Gastrocnemius medialis (tissue), 4 donors: ENCODE data around the gene HMCN1. TPM values are rescaled to one million over a fixed set of nuclear protein-coding genes. Genes with fewer than 3 reads are reported as not detected.
A peak's percentile ranks its signal among the peaks of the same experiment; 100 is the strongest.

ENCODE experiments used
- ATAC-seq, 2 donors: fragments of 150-250 bp; one replicate each; pipeline ENCODE4 v1.9.1; 2016
- DNase-seq, 2 donors: peaks; one replicate each; pipeline ENCODE4 v3.0.0-alpha.2; 2019
- H3K27ac ChIP-seq, 4 donors: fragments of 200-600 bp; sonication (generic); 1 replicate in 1 of 4; 2 replicates in 3 of 4; pipeline ENCODE4 v1.5.1; 2016 to 2018; ENCODE audit warnings: mild to moderate bottlenecking in 2 of 4, moderate library complexity in 1 of 4
- H3K27me3 ChIP-seq, 3 donors: fragments of 200-600 bp; sonication (generic) in 2 of 3; 1 replicate in 1 of 3; 2 replicates in 2 of 3; pipeline versions ENCODE4 v1.5.1 to v1.6.0; 2016 to 2019; ENCODE audit warnings: mild to moderate bottlenecking in 1 of 3, moderate library complexity in 1 of 3
- H3K36me3 ChIP-seq, 2 donors: fragments of 200-600 bp; sonication (generic) in 1 of 2; one replicate each; pipeline ENCODE4 v1.5.1; 2017 to 2018
- H3K4me1 ChIP-seq, 2 donors: fragments of 200-600 bp; sonication (generic) in 1 of 2; one replicate each; pipeline ENCODE4 v1.5.1; 2016 to 2017; ENCODE audit warnings: mild to moderate bottlenecking in 2 of 2
- H3K4me3 ChIP-seq, 4 donors: fragments of 200-600 bp; sonication (generic) in 3 of 4; 1 replicate in 1 of 4; 2 replicates in 3 of 4; pipeline ENCODE4 v1.5.1; 2016 to 2019; ENCODE audit warnings: mild to moderate bottlenecking in 2 of 4
- H3K9me3 ChIP-seq, 3 donors: fragments of 200-600 bp; sonication (generic) in 2 of 3; 1 replicate in 1 of 3; 2 replicates in 2 of 3; pipeline ENCODE4 v1.5.1; 2016 to 2019
- POLR2A ChIP-seq, 2 donors: fragments of 450-650 bp; IDR thresholded peaks; one replicate each; pipeline ENCODE4 v1.6.1; 2017; ENCODE audit warnings: antibody characterized with exemption in 2 of 2, mild to moderate bottlenecking in 2 of 2, moderate library complexity in 2 of 2
- in situ Hi-C, 4 donors: fragments of 200-750 bp; cut with MboI; loops; one replicate each; pipeline versions ENCODE4 v1.15.0 to v1.8.0; 2017; ENCODE audit warnings: low sequenced_read_pairs in 4 of 4
- intact Hi-C: fragments of 100-400 bp; cut with DNase I; formaldehyde crosslinking; loops from one replicate; pipeline ENCODE4 v1.15.1; 2023; ENCODE audit warnings: low total_unique reads
- total RNA-seq, 4 donors: library from RNA; depleted of rRNA; stranded (reverse); fragments of >200 nt; gene quantifications; one replicate each; pipeline versions ENCODE4 v1.1.0 to v1.2.3, GENCODE V29; 2016
- TF ChIP-seq, protein P1 (sequence below), 5 experiments: fragments of 450-650 bp in 3 of 5; fragments of 200-600 bp in 2 of 5; sonication (generic) in 2 of 5; IDR thresholded peaks in 4 of 5; conservative IDR thresholded peaks in 1 of 5; 1 replicate in 4 of 5; 2 replicates in 1 of 5; pipeline ENCODE4 v1.5.1; 2016 to 2019; ENCODE audit warnings: antibody characterized with exemption in 5 of 5, mild to moderate bottlenecking in 3 of 5, moderate library complexity in 3 of 5

HMCN1 gene
- total RNA-seq, 4 donors from 2014 or later, result 2.6 to 7.5 (median 5.1) TPM

DNA sequence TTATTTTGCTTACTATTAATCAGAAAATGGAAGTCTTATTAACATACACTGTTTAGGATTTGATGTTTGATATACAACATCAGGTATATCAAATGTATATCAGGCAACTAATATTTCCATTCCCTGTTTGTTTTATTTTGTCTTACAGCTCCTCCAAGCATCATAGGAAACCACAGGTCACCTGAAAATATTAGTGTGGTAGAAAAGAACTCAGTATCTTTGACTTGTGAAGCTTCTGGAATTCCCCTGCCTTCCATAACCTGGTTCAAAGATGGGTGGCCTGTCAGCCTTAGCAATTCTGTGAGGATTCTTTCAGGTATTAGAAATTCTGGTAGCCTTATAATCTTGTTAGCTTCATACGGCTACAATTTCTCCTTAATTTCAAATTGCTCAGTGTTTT is 322.9 kb downstream of the HMCN1 start:
- no peaks in the 10 kb centered on the region for H3K9me3 ChIP-seq
- TF ChIP-seq, protein P1, sequence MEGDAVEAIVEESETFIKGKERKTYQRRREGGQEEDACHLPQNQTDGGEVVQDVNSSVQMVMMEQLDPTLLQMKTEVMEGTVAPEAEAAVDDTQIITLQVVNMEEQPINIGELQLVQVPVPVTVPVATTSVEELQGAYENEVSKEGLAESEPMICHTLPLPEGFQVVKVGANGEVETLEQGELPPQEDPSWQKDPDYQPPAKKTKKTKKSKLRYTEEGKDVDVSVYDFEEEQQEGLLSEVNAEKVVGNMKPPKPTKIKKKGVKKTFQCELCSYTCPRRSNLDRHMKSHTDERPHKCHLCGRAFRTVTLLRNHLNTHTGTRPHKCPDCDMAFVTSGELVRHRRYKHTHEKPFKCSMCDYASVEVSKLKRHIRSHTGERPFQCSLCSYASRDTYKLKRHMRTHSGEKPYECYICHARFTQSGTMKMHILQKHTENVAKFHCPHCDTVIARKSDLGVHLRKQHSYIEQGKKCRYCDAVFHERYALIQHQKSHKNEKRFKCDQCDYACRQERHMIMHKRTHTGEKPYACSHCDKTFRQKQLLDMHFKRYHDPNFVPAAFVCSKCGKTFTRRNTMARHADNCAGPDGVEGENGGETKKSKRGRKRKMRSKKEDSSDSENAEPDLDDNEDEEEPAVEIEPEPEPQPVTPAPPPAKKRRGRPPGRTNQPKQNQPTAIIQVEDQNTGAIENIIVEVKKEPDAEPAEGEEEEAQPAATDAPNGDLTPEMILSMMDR (IDR thresholded peaks at IDR 0.05 in 4 of 5, conservative IDR thresholded peaks at IDR 0.05 in 1 of 5), result no peak
- no peak for TF ChIP-seq POLR2A (IDR thresholded peaks at IDR 0.05)
- in situ Hi-C loops (no loop called here), intact Hi-C loops (no loop called here)
- no peak for DNase-seq
- H3K27me3 ChIP-seq, result no peaks in the 10 kb centered on the region
- no peaks in the 10 kb centered on the region for H3K36me3 ChIP-seq
- no peak for ATAC-seq
- no peak overlapping the region for H3K4me3 ChIP-seq
- H3K27ac ChIP-seq, result no peak overlapping the region
- H3K4me1 ChIP-seq, result peaks cover 10 to 13% of the 10 kb centered on the region in 2 donors

DNA sequence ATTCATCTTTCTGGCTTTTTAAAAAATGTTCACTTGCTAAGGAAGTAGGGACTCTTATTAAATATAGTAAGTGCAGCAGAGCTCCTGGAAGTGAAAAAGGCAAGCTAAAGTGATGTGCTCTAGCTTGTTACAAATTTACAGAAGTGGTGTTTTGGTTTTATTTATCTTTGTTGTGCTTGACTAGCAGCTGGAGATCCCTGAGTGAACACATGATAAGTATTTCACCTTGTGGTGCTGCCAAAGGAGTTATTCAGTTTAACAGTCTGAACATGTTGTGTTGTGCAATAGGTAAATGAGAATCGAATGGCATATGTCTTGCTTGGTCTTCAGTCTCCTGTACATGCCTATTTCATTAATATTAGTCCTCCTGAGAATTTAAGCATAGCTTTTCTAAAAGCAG is 325.1 kb downstream of the HMCN1 start:
- DNase-seq (peak in 1 of 2 donors; percentile 8), ATAC-seq (peak; percentile 90 to 92)
- Histone ChIP-seq H3K4me3 (no peak overlapping the region), H3K36me3 (no peaks in the 10 kb centered on the region), H3K27me3 (no peaks in the 10 kb centered on the region), H3K4me1 (peaks cover 10 to 13% of the 10 kb centered on the region in 2 donors), H3K9me3 (no peaks in the 10 kb centered on the region), H3K27ac (peak overlapping the region; percentile 11 to 29 (median 18))
- in situ Hi-C loops, result no loop called here
- no peak for TF ChIP-seq POLR2A (IDR thresholded peaks at IDR 0.05)
- TF ChIP-seq, protein P1 (IDR thresholded peaks at IDR 0.05 in 4 of 5, conservative IDR thresholded peaks at IDR 0.05 in 1 of 5), result no peak
- intact Hi-C loops, result no loop called here

GRCh38 chr1:186059752-186060151 is 325.6 kb downstream of the HMCN1 start:
- TF ChIP-seq, protein P1 (IDR thresholded peaks at IDR 0.05 in 4 of 5, conservative IDR thresholded peaks at IDR 0.05 in 1 of 5), result no peak
- TF ChIP-seq POLR2A (IDR thresholded peaks at IDR 0.05), result no peak
- no peaks in the 10 kb centered on the region for H3K27me3 ChIP-seq
- H3K4me3 ChIP-seq, result no peak overlapping the region
- in situ Hi-C loops (no loop called here), intact Hi-C loops (no loop called here)
- DNase-seq (no peak), ATAC-seq (peak in 1 of 2 donors; percentile 37)
- H3K9me3 ChIP-seq, result no peaks in the 10 kb centered on the region
- no peaks in the 10 kb centered on the region for H3K36me3 ChIP-seq
- peaks cover 10 to 13% of the 10 kb centered on the region in 2 donors for H3K4me1 ChIP-seq
- H3K27ac ChIP-seq, result peak overlapping the region; percentile 11 to 29 (median 18)

DNA sequence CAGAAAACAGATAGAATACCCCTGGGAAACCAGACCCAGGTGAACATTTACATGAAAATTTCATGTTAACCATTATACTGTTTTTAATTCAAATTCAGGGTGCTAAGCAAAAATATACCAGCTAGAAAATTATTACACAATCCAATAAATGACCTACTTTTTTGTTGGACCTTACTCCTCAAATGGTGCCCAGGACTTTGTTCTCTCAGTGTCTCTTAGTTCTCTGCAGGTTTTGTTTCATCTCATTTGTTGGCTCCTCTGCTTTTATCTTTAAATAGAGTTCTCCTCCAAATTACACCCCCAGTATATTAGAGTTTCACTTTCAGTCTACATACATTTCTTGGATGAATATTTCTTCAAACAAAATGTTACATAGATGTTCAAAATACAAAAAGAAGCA is 326.0 kb downstream of the HMCN1 start:
- Histone ChIP-seq H3K4me1 (peaks cover 10 to 13% of the 10 kb centered on the region in 2 donors), H3K27ac (peak overlapping the region in 2 of 4 donors; percentile 18 to 29), H3K4me3 (no peak overlapping the region), H3K36me3 (no peaks in the 10 kb centered on the region), H3K9me3 (no peaks in the 10 kb centered on the region), H3K27me3 (no peaks in the 10 kb centered on the region)
- ATAC-seq, result no peak
- DNase-seq, result no peak
- TF ChIP-seq POLR2A (IDR thresholded peaks at IDR 0.05), result no peak
- TF ChIP-seq, protein P1 (IDR thresholded peaks at IDR 0.05 in 4 of 5, conservative IDR thresholded peaks at IDR 0.05 in 1 of 5), result no peak
- intact Hi-C loops (no loop called here), in situ Hi-C loops (no loop called here)

- in situ Hi-C loops, result no loop called here
- H3K27me3 ChIP-seq, result no peaks in the 10 kb centered on the region
- H3K27ac ChIP-seq, result no peak overlapping the region
- ATAC-seq (no peak), DNase-seq (no peak)
- intact Hi-C loops, result no loop called here
- no peaks in the 10 kb centered on the region for H3K9me3 ChIP-seq
- H3K36me3 ChIP-seq, result no peaks in the 10 kb centered on the region
- no peak overlapping the region for H3K4me3 ChIP-seq
- no peak for TF ChIP-seq POLR2A (IDR thresholded peaks at IDR 0.05)
- TF ChIP-seq, protein P1 (IDR thresholded peaks at IDR 0.05 in 4 of 5, conservative IDR thresholded peaks at IDR 0.05 in 1 of 5), result no peak
- peaks cover 10 to 13% of the 10 kb centered on the region in 2 donors for H3K4me1 ChIP-seq
These were observed 329.0 kb downstream of the HMCN1 start for GRCh38 chr1:186063091-186063657.
